Fibroblast of lung (primary cell): ENCODE results near the gene UCP3. TPM values are rescaled to one million over a fixed set of nuclear protein-coding genes. Genes with fewer than 3 reads are reported as not detected.

Source experiments
- DNase-seq, 2 donors: peaks; one replicate each; pipeline versions ENCODE4 v3.0.0 to v3.0.0-alpha.2; 2010; ENCODE audit warnings: low read depth in 2 of 2
- H2AFZ ChIP-seq: 2 replicates; pipeline ENCODE4 v1.5.1; 2012; ENCODE audit warnings: low read length, control low read depth, inconsistent platforms
- H3K27ac ChIP-seq: 2 replicates; pipeline ENCODE4 v1.5.1; 2011; ENCODE audit warnings: low read length, control low read depth; ENCODE audit not compliant: insufficient read depth
- H3K27me3 ChIP-seq: 2 replicates; pipeline ENCODE4 v1.5.1; 2011; ENCODE audit warnings: mild to moderate bottlenecking, low read length; ENCODE audit not compliant: control insufficient read depth, insufficient read depth
- H3K36me3 ChIP-seq: 2 replicates; pipeline ENCODE4 v1.5.1; 2011; ENCODE audit warnings: low read length; ENCODE audit not compliant: control insufficient read depth, insufficient read depth
- H3K4me1 ChIP-seq: 2 replicates; pipeline ENCODE4 v1.5.1; 2011; ENCODE audit warnings: low read length; ENCODE audit not compliant: control insufficient read depth, insufficient read depth; ENCODE audit errors: extremely low read depth
- H3K4me2 ChIP-seq: 2 replicates; pipeline ENCODE4 v1.5.1; 2011; ENCODE audit warnings: low read length, control low read depth; ENCODE audit not compliant: insufficient read depth; ENCODE audit errors: extremely low read depth
- H3K4me3 ChIP-seq, 4 experiments: fragments of 200-600 bp in 1 of 4; sonication (generic) in 1 of 4; replicated peaks in 1 of 4; 2 replicates each; pipeline ENCODE4 v1.5.1; 2011 to 2016; ENCODE audit warnings: low read length in 4 of 4, low read depth in 3 of 4, mild to moderate bottlenecking in 3 of 4, control low read depth in 2 of 4, inconsistent platforms in 1 of 4, mixed read lengths in 1 of 4; ENCODE audit not compliant: insufficient read depth in 1 of 4; ENCODE audit errors: control extremely low read depth in 1 of 4
- H3K79me2 ChIP-seq: 2 replicates; pipeline ENCODE4 v1.5.1; 2012; ENCODE audit warnings: mild to moderate bottlenecking, low read length, inconsistent platforms; ENCODE audit not compliant: control insufficient read depth, insufficient read depth
- H3K9ac ChIP-seq: 2 replicates; pipeline ENCODE4 v1.5.1; 2011; ENCODE audit warnings: mild to moderate bottlenecking, low read length, control low read depth; ENCODE audit not compliant: insufficient read depth
- H3K9me3 ChIP-seq: 2 replicates; pipeline ENCODE4 v1.5.1; 2012; ENCODE audit warnings: low read depth, low read length; ENCODE audit not compliant: control insufficient read depth, insufficient read depth
- H4K20me1 ChIP-seq: 2 replicates; pipeline ENCODE4 v1.5.1; 2011; ENCODE audit warnings: low read length; ENCODE audit not compliant: control insufficient read depth, insufficient read depth; ENCODE audit errors: extremely low read depth
- CTCF ChIP-seq, 2 donors: IDR thresholded peaks in 1 of 2; conservative IDR thresholded peaks in 1 of 2; 1 replicate in 1 of 2; 2 replicates in 1 of 2; pipeline ENCODE4 v1.5.1; 2011 to 2012; ENCODE audit warnings: low read length in 2 of 2, control low read depth in 1 of 2, inconsistent platforms in 1 of 2, low read depth in 1 of 2, mild to moderate bottlenecking in 1 of 2
- EZH2 ChIP-seq: IDR thresholded peaks from 2 replicates; pipeline ENCODE4 v1.5.1; 2012; ENCODE audit warnings: low read length, control low read depth, mild to moderate bottlenecking; ENCODE audit errors: missing control alignments
- polyA plus RNA-seq, 2 donors: library from polyadenylated mRNA; depleted of rRNA in 1 of 2; stranded (reverse) in 1 of 2; unstranded in 1 of 2; fragments of >200 nt; gene quantifications; 2 replicates each; pipeline ENCODE4 v1.2.1, GENCODE V29; 2011 to 2012; ENCODE audit warnings: missing spikeins in 1 of 2
- total RNA-seq: library from RNA; depleted of rRNA; stranded (reverse); fragments of >200 nt; gene quantifications from 2 replicates; pipeline ENCODE4 v1.2.1, GENCODE V29; 2014

Gene UCP3
- total and polyA plus RNA-seq, 2 donors (not counting 1 experiment from before 2014, with no cell fraction given) = 0.18 to 0.33 TPM

GRCh38 chr11:73969991-73970800, 38.7 kb downstream of the UCP3 start:
- no peak for DNase-seq
- Histone ChIP-seq H3K4me1 (peaks cover 7% of the 10 kb centered on the region), H3K27ac (no peak overlapping the region), H3K9me3 (no peaks in the 10 kb centered on the region), H3K79me2 (no peaks in the 10 kb centered on the region), H2AFZ (no peak overlapping the region), H3K4me2 (no peak overlapping the region), H3K9ac (no peak overlapping the region), H3K4me3 (no peak overlapping the region), H3K27me3 (no peaks in the 10 kb centered on the region), H4K20me1 (no peaks in the 10 kb centered on the region), H3K36me3 (peaks cover 1% of the 10 kb centered on the region)
- TF ChIP-seq CTCF (conservative IDR thresholded peaks at IDR 0.05 in 1 of 2, IDR thresholded peaks at IDR 0.05 in 1 of 2; ENCODE audit: low read depth in 1 of 2, low read length in 2 of 2) (no peak), EZH2 (no peak)

GRCh38 chr11:73969091-73969490, 39.8 kb downstream of the UCP3 start:
- H3K4me1 ChIP-seq = peaks cover 4% of the 10 kb centered on the region

More at GRCh38 chr11:73969091-73969490, 39.8 kb downstream of the UCP3 start:
- Histone ChIP-seq H3K36me3 (no peaks in the 10 kb centered on the region), H2AFZ (no peak overlapping the region), H3K9ac (no peak overlapping the region), H3K4me2 (no peak overlapping the region), H4K20me1 (no peaks in the 10 kb centered on the region), H3K9me3 (no peaks in the 10 kb centered on the region), H3K79me2 (no peaks in the 10 kb centered on the region), H3K4me3 (no peak overlapping the region), H3K27ac (no peak overlapping the region), H3K27me3 (no peaks in the 10 kb centered on the region)
- DNase-seq = no peak
- no peak for TF ChIP-seq EZH2
- TF ChIP-seq CTCF (conservative IDR thresholded peaks at IDR 0.05 in 1 of 2, IDR thresholded peaks at IDR 0.05 in 1 of 2; ENCODE audit: low read depth in 1 of 2, low read length in 2 of 2) = no peak
